ENCODE results near the gene FAM228B. TPM values are rescaled to one million over a fixed set of nuclear protein-coding genes. Genes with fewer than 3 reads are reported as not detected.

The FAM228B gene
- total and polyA plus RNA-seq, 9 of the 15 experiments (the other 6 are each of a cell fraction or from before 2014, with no cell fraction given), result 1.1 to 3.7 (median 2.6) TPM

DNA sequence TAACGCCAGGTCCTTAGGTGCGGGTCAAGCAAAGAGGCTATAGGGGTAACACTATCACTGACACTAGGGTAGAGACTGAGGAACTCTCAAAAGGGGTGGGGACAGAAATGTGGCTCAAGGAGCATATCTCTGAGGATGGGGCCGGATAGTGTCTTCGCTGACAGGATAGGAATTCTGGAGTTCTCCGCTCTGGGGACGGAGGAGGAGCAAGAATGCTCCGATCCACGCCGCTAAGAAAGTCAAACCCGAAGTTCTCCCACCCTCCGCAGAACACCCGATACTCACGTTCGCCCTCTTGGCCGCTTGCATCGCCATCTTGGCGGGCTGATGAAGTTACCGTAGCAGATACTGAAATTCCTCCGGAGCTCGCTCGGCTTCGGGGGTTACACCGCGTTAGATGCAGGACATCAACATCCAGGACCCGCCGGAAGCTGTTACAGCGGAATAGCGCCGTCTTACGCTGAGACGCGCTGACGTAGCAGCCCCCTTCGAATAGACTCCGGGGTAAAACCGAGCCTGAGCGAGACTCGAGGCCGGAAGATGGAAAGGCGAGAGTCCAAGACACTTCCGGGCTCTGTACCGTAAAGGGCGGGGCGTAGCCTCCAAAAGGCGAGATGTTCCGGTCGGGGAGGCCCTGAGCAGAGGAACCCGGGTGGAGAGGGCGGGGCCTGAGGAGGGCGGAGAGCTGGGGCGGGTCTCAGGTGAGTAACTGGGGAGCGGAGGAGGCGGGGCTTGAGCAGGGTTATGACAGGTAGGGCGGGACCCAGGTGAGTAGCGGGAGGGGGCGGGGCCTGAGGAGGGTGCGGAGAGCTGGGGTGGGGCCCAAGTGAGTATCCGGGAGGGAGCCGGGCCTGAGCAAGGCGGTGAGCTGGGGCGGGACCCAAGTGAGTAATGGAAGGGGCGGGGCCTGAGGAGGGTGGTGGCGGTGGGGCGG lies 47.1 kb upstream of the FAM228B start, which contains the start of gene SF3B6 (continued):
- TF ChIP-seq, protein P1, sequence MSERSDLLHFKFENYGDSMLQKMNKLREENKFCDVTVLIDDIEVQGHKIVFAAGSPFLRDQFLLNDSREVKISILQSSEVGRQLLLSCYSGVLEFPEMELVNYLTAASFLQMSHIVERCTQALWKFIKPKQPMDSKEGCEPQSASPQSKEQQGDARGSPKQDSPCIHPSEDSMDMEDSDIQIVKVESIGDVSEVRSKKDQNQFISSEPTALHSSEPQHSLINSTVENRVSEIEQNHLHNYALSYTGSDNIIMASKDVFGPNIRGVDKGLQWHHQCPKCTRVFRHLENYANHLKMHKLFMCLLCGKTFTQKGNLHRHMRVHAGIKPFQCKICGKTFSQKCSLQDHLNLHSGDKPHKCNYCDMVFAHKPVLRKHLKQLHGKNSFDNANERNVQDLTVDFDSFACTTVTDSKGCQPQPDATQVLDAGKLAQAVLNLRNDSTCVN (CRISPR knock-in tag; IDR thresholded peaks at IDR 0.05), result no peak
- TF ChIP-seq FOXM1 (IDR thresholded peaks at IDR 0.05; ENCODE audit: low read depth), result peak; percentile 44; the same call in 1 of the 2 replicates
- TF ChIP-seq FOXM1 (CRISPR knock-in tag; IDR thresholded peaks at IDR 0.05; ENCODE audit: low read depth), result 0 out of 2 replicates have a peak, but pooled peaks have one; percentile 33
- no peak for TF ChIP-seq TCF7L2 (IDR thresholded peaks at IDR 0.05; ENCODE audit: low read depth, low read length)
- peak; percentile 77 for TF ChIP-seq ZNF24 (IDR thresholded peaks at IDR 0.05)
- no peak for TF ChIP-seq MCM7 (IDR thresholded peaks at IDR 0.05)
- TF ChIP-seq MYNN (IDR thresholded peaks at IDR 0.05), result peak; percentile 27; the same call in 1 of the 2 replicates
- no peak for TF ChIP-seq MYNN (CRISPR knock-in tag; IDR thresholded peaks at IDR 0.05)
- peak; percentile 15; the same call in 1 of the 2 replicates for TF ChIP-seq KLF6 (CRISPR knock-in tag; IDR thresholded peaks at IDR 0.05; ENCODE audit: borderline replicate concordance)
- peak; percentile 65 for TF ChIP-seq ZNF316 (IDR thresholded peaks at IDR 0.05)
- TF ChIP-seq CBFA2T2 (conservative IDR thresholded peaks at IDR 0.05), result no peak
- TF ChIP-seq PTTG1 (tag; IDR thresholded peaks at IDR 0.05; ENCODE audit: low read depth), result no peak
- TF ChIP-seq, protein P2, sequence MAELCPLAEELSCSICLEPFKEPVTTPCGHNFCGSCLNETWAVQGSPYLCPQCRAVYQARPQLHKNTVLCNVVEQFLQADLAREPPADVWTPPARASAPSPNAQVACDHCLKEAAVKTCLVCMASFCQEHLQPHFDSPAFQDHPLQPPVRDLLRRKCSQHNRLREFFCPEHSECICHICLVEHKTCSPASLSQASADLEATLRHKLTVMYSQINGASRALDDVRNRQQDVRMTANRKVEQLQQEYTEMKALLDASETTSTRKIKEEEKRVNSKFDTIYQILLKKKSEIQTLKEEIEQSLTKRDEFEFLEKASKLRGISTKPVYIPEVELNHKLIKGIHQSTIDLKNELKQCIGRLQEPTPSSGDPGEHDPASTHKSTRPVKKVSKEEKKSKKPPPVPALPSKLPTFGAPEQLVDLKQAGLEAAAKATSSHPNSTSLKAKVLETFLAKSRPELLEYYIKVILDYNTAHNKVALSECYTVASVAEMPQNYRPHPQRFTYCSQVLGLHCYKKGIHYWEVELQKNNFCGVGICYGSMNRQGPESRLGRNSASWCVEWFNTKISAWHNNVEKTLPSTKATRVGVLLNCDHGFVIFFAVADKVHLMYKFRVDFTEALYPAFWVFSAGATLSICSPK (IDR thresholded peaks at IDR 0.05; ENCODE audit: borderline replicate concordance), result 0 out of 2 replicates have a peak, but pooled peaks have one; percentile 55
- peak in 1 of 2 experiments; percentile 99; a peak in 2 of 4 replicates for TF ChIP-seq TRIM24 (IDR thresholded peaks at IDR 0.05)
- peak; percentile 82 for TF ChIP-seq NCOA6 (IDR thresholded peaks at IDR 0.05)
- TF ChIP-seq ETS2 (tag; IDR thresholded peaks at IDR 0.05; ENCODE audit: borderline replicate concordance, poor library complexity, severe bottlenecking), result no peak
- no peak for TF ChIP-seq CHD2 (IDR thresholded peaks at IDR 0.05; ENCODE audit: low read depth, low read length)
- peak; percentile 75; the same call in 1 of the 2 replicates for TF ChIP-seq ZZZ3 (IDR thresholded peaks at IDR 0.05)
- peak; percentile 92 for TF ChIP-seq LCOR (CRISPR knock-in tag; IDR thresholded peaks at IDR 0.05)
- TF ChIP-seq SP1 (CRISPR knock-in tag; IDR thresholded peaks at IDR 0.05), result peak; percentile 97
- TF ChIP-seq, protein P3, sequence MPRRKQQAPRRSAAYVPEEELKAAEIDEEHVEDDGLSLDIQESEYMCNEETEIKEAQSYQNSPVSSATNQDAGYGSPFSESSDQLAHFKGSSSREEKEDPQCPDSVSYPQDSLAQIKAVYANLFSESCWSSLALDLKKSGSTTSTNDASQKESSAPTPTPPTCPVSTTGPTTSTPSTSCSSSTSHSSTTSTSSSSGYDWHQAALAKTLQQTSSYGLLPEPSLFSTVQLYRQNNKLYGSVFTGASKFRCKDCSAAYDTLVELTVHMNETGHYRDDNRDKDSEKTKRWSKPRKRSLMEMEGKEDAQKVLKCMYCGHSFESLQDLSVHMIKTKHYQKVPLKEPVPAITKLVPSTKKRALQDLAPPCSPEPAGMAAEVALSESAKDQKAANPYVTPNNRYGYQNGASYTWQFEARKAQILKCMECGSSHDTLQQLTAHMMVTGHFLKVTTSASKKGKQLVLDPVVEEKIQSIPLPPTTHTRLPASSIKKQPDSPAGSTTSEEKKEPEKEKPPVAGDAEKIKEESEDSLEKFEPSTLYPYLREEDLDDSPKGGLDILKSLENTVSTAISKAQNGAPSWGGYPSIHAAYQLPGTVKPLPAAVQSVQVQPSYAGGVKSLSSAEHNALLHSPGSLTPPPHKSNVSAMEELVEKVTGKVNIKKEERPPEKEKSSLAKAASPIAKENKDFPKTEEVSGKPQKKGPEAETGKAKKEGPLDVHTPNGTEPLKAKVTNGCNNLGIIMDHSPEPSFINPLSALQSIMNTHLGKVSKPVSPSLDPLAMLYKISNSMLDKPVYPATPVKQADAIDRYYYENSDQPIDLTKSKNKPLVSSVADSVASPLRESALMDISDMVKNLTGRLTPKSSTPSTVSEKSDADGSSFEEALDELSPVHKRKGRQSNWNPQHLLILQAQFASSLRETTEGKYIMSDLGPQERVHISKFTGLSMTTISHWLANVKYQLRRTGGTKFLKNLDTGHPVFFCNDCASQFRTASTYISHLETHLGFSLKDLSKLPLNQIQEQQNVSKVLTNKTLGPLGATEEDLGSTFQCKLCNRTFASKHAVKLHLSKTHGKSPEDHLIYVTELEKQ (CRISPR knock-in tag; IDR thresholded peaks at IDR 0.05), result no peak
- peak; percentile 24 for TF ChIP-seq HMGN3 (IDR thresholded peaks at IDR 0.05; ENCODE audit: borderline replicate concordance, extremely low read depth, insufficient read length, low read depth, low read length)
